Prostate gland (tissue), 2 donors: ENCODE results near the gene MN1. TPM values are rescaled to one million over a fixed set of nuclear protein-coding genes. Genes with fewer than 3 reads are reported as not detected.

Source experiments
- DNase-seq: peaks from one replicate; pipeline ENCODE4 v3.0.0-alpha.2; 2019; ENCODE audit warnings: low spot score
- H3K27ac ChIP-seq, 2 donors: fragments of 200-600 bp; sonication (generic); 2 replicates each; pipeline ENCODE4 v1.5.1; 2017 to 2019
- H3K27me3 ChIP-seq: fragments of 200-600 bp; sonication (generic); replicated peaks from 2 replicates; pipeline ENCODE4 v1.5.1; 2019; ENCODE audit not compliant: insufficient read depth
- H3K36me3 ChIP-seq, 2 donors: fragments of 200-600 bp; sonication (generic); 1 replicate in 1 of 2; 2 replicates in 1 of 2; pipeline versions ENCODE4 v1.5.1 to v1.8.1; 2017 to 2019
- H3K4me1 ChIP-seq: fragments of 200-600 bp; sonication (generic); replicated peaks from 2 replicates; pipeline ENCODE4 v1.5.1; 2019
- H3K4me3 ChIP-seq, 2 donors: fragments of 200-600 bp; sonication (generic); 2 replicates each; pipeline ENCODE4 v1.5.1; 2017 to 2019
- H3K9me3 ChIP-seq: fragments of 200-600 bp; sonication (generic); 2 replicates; pipeline ENCODE4 v1.5.1; 2017
- CTCF ChIP-seq, 4 experiments: fragments of 200-600 bp in 2 of 4; fragments of 450-650 bp in 2 of 4; sonication (generic) in 2 of 4; IDR thresholded peaks; 1 replicate in 3 of 4; 2 replicates in 1 of 4; pipeline ENCODE4 v1.5.1; 2016 to 2019; ENCODE audit warnings: antibody characterized with exemption in 4 of 4, mild to moderate bottlenecking in 2 of 4, moderate library complexity in 2 of 4
- POLR2A ChIP-seq: fragments of 450-650 bp; IDR thresholded peaks from one replicate; pipeline ENCODE4 v1.6.1; 2016; ENCODE audit warnings: antibody characterized with exemption, mild to moderate bottlenecking
- POLR2AphosphoS5 ChIP-seq: sonication (generic); formaldehyde crosslinking; IDR thresholded peaks from one replicate; pipeline ENCODE4 v1.6.1; 2017; ENCODE audit warnings: antibody characterized with exemption
- WGBS: methylation state at CpG from one replicate; pipeline ENCODE4 v1.1.5; 2018; 5-methylcytosine and 5-hydroxymethylcytosine counted together
- intact Hi-C: fragments of 100-400 bp; cut with DNase I; formaldehyde crosslinking; loops from one replicate; pipeline ENCODE4 v1.14.2; 2022
- total RNA-seq, 2 donors: library from RNA; depleted of rRNA; stranded (reverse); fragments of >200 nt; gene quantifications; one replicate each; pipeline ENCODE4 v1.1.0, GENCODE V29; 2016

The MN1 gene
- total RNA-seq, 2 donors from 2014 or later, result 5.5 to 5.8 TPM

- Histone ChIP-seq H3K27ac (no peak overlapping the region), H3K27me3 (no peaks in the 10 kb centered on the region), H3K4me1 (no peaks in the 10 kb centered on the region), H3K4me3 (no peak overlapping the region), H3K9me3 (no peaks in the 10 kb centered on the region), H3K36me3 (no peaks in the 10 kb centered on the region)
- 87% methylated on average over 15 of the region's 15 CpGs for WGBS
- intact Hi-C loops, result no loop called here
- no peak for DNase-seq
- TF ChIP-seq POLR2AphosphoS5, result no peak
- TF ChIP-seq POLR2A, result no peak
- TF ChIP-seq CTCF (IDR thresholded peaks at IDR 0.05), result no peak
Measured at GRCh38 chr22:27765706-27766291, 35.8 kb downstream of the MN1 start.

GRCh38 chr22:27764722-27765236 lies 36.8 kb downstream of the MN1 start:
- H3K36me3 ChIP-seq, result no peaks in the 10 kb centered on the region
- no peaks in the 10 kb centered on the region for H3K4me1 ChIP-seq
- H3K27me3 ChIP-seq, result no peaks in the 10 kb centered on the region
- TF ChIP-seq CTCF (IDR thresholded peaks at IDR 0.05) (no peak), POLR2A (no peak), POLR2AphosphoS5 (no peak)
- WGBS, result 83% methylated on average over 3 of the region's 3 CpGs
- no peak for DNase-seq
- no peaks in the 10 kb centered on the region for H3K9me3 ChIP-seq
- no peak overlapping the region for H3K27ac ChIP-seq
- H3K4me3 ChIP-seq, result no peak overlapping the region
- intact Hi-C loops, result no loop called here

DNA sequence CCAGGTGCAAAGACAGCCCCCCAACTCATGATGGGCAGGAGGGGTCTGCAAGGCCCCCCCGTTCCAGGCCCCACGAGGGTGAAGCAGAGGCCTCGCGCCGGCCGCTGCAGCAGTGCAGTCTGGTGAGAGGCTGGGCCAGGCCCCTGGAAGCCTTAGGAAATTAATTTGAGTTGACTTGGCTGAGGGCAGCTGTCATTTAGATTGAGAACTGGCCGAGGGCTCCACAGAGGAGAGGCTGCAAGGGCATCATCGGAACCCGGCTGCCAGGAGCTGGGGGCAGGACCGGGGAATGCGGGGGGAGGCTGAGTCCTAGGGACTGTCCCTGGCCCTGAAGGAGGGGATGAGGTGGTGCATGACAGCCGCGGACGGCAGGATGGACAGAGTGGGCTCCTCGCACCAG lies 39.9 kb downstream of the MN1 start:
- Histone ChIP-seq H3K9me3 (no peaks in the 10 kb centered on the region), H3K4me3 (no peak overlapping the region), H3K36me3 (no peaks in the 10 kb centered on the region), H3K27me3 (no peaks in the 10 kb centered on the region), H3K4me1 (no peaks in the 10 kb centered on the region), H3K27ac (no peak overlapping the region)
- 87% methylated on average over 15 of the region's 15 CpGs for WGBS
- DNase-seq, result no peak
- intact Hi-C loops, result no loop called here
- TF ChIP-seq POLR2AphosphoS5 (no peak), CTCF (IDR thresholded peaks at IDR 0.05) (no peak), POLR2A (no peak)

DNA sequence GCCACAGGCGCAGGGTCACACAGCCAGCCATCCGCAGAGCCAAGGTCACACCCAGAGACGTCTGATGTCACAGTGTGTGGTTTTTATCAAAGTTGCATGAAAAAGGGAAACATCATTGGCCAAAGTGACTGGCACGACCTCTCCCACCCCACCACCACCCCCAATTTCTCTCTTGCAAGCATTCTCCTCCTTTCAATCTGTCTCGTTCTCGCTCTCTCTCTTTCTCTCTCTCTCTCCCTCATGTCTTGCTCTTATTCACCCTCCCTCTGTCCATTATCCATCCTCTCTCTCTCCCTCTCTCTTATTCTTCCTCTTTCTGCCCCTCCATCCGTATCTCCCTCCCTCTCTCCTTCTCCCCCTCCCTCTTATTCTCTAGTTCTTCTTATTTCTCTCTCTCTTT lies 40.6 kb downstream of the MN1 start:
- no peak overlapping the region for H3K27ac ChIP-seq
- H3K36me3 ChIP-seq, result no peaks in the 10 kb centered on the region
- 85% methylated on average over 7 of the region's 7 CpGs for WGBS
- DNase-seq, result no peak
- TF ChIP-seq CTCF (IDR thresholded peaks at IDR 0.05) (no peak), POLR2AphosphoS5 (no peak), POLR2A (no peak)
- no peaks in the 10 kb centered on the region for H3K4me1 ChIP-seq
- H3K9me3 ChIP-seq, result no peaks in the 10 kb centered on the region
- H3K27me3 ChIP-seq, result no peaks in the 10 kb centered on the region
- H3K4me3 ChIP-seq, result no peak overlapping the region
- intact Hi-C loops, result no loop called here

DNA sequence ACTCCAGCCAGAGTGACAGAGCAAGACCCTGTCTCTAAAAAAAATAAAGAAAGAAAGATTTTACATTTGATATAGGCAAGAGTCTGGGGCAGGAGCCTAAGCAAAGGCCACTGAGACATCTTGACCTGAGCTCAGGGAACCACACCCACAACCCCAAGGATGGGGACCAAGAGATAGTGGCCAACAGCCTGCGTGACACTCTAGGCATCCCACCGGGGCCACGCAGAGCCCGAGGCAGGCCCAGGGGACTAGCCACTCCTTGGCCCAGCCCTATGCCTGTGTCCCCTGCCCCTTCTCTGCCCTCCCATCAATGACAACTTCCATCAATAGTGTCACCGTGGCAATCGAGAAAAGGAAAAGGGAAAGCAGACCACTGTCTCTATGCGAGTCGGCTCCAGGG lies 41.1 kb downstream of the MN1 start:
- TF ChIP-seq CTCF (IDR thresholded peaks at IDR 0.05), result no peak
- no peak for TF ChIP-seq POLR2A
- no peak for TF ChIP-seq POLR2AphosphoS5
- Histone ChIP-seq H3K27ac (no peak overlapping the region), H3K27me3 (no peaks in the 10 kb centered on the region), H3K9me3 (no peaks in the 10 kb centered on the region), H3K4me1 (no peaks in the 10 kb centered on the region), H3K36me3 (no peaks in the 10 kb centered on the region), H3K4me3 (no peak overlapping the region)
- no peak for DNase-seq
- WGBS, result 93% methylated on average over 8 of the region's 8 CpGs
- intact Hi-C loops, result no loop called here
